Cardiac muscle cell (in vitro differentiated cells and primary cell): ENCODE results near the gene CNTNAP2. TPM values are rescaled to one million over a fixed set of nuclear protein-coding genes. Genes with fewer than 3 reads are reported as not detected.

Source experiments
- DNase-seq, 2 donors: peaks; one replicate each; pipeline versions ENCODE4 v3.0.0 to v3.0.0-alpha.2; 2010 to 2017; ENCODE audit warnings: low read depth in 1 of 2, low spot score in 1 of 2
- H3K27ac ChIP-seq: fragments of 200-600 bp; sonication (generic); 2 replicates; pipeline ENCODE4 v1.5.1; 2016
- H3K27me3 ChIP-seq: fragments of 200-600 bp; sonication (generic); 2 replicates; pipeline ENCODE4 v1.6.0; 2016; ENCODE audit warnings: control low read depth
- H3K36me3 ChIP-seq: fragments of 200-600 bp; sonication (generic); 2 replicates; pipeline ENCODE4 v1.5.1; 2016; ENCODE audit warnings: control low read depth
- H3K4me1 ChIP-seq: fragments of 200-600 bp; sonication (generic); 2 replicates; pipeline ENCODE4 v1.8.1; 2017; ENCODE audit warnings: low read depth, mild to moderate bottlenecking, mixed run types
- H3K4me3 ChIP-seq: fragments of 200-600 bp; sonication (generic); 2 replicates; pipeline ENCODE4 v1.5.1; 2016; ENCODE audit warnings: mild to moderate bottlenecking
- H3K9me3 ChIP-seq: fragments of 200-600 bp; sonication (generic); 2 replicates; pipeline ENCODE4 v1.5.1; 2017; ENCODE audit warnings: low read depth, mild to moderate bottlenecking, control low read depth
- CTCF ChIP-seq: IDR thresholded peaks from 2 replicates; pipeline ENCODE4 v1.5.1; 2012; ENCODE audit warnings: low read depth, mild to moderate bottlenecking, low read length
- polyA plus RNA-seq: library from polyadenylated mRNA; unstranded; fragments of >200 nt; fragmentation: Nextera tagmentation; extraction: Ambion mirVana; gene quantifications from 2 replicates; pipeline ENCODE4 v1.2.1, GENCODE V29; 2016
- total RNA-seq: library from RNA; depleted of rRNA; stranded (reverse); fragments of >200 nt; gene quantifications from 2 replicates; pipeline ENCODE4 v1.2.3, GENCODE V29; 2016

The CNTNAP2 gene
- total and polyA plus RNA-seq, 2 experiments from 2014 or later = 4.8 to 5.1 TPM

- no peak for DNase-seq
- Histone ChIP-seq H3K4me1 (no peaks in the 10 kb centered on the region), H3K27ac (no peak overlapping the region), H3K4me3 (no peak overlapping the region), H3K9me3 (no peaks in the 10 kb centered on the region), H3K36me3 (no peaks in the 10 kb centered on the region), H3K27me3 (no peaks in the 10 kb centered on the region)
- TF ChIP-seq CTCF = no peak
Observed at GRCh38 chr7:147429961-147430360, 1313.4 kb downstream of the CNTNAP2 start.

- no peaks in the 10 kb centered on the region for H3K4me1 ChIP-seq
- no peak overlapping the region for H3K4me3 ChIP-seq
- DNase-seq = peak; percentile 54 to 72
- H3K36me3 ChIP-seq = no peaks in the 10 kb centered on the region
- no peak overlapping the region for H3K27ac ChIP-seq
- H3K27me3 ChIP-seq = no peaks in the 10 kb centered on the region
- peak; percentile 54 for TF ChIP-seq CTCF
- no peaks in the 10 kb centered on the region for H3K9me3 ChIP-seq
Observed at GRCh38 chr7:147432079-147432478, 1315.5 kb downstream of the CNTNAP2 start.

GRCh38 chr7:147432576-147432975 lies 1316.0 kb downstream of the CNTNAP2 start:
- Histone ChIP-seq H3K27me3 (no peaks in the 10 kb centered on the region), H3K27ac (no peak overlapping the region), H3K4me3 (no peak overlapping the region), H3K36me3 (no peaks in the 10 kb centered on the region), H3K4me1 (no peaks in the 10 kb centered on the region), H3K9me3 (no peaks in the 10 kb centered on the region)
- DNase-seq = no peak
- no peak for TF ChIP-seq CTCF

GRCh38 chr7:147436718-147437117 lies 1320.1 kb downstream of the CNTNAP2 start:
- no peaks in the 10 kb centered on the region for H3K4me1 ChIP-seq
- no peak overlapping the region for H3K27ac ChIP-seq
- H3K36me3 ChIP-seq = no peaks in the 10 kb centered on the region
- no peaks in the 10 kb centered on the region for H3K27me3 ChIP-seq
- no peak for TF ChIP-seq CTCF
- H3K4me3 ChIP-seq = no peak overlapping the region
- DNase-seq = no peak
- H3K9me3 ChIP-seq = no peaks in the 10 kb centered on the region

DNA sequence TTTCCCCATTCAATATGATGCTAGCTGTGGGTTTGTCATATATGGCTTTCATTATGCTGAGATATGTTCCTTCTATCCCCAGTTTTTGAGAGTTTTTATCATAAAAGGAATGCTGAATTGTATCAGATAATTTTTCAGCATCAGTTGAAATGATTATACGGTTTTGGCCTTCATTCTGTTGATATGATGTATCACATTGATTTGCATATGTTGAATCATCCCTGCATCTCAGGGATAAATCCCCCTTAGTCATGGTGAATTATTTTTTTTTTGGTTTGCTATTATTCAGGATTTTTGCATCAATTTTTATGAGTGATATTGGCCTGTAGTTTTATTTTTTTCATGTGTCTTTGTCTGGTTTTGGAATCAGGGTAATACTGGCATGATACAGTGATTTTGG lies 1321.6 kb downstream of the CNTNAP2 start:
- no peaks in the 10 kb centered on the region for H3K4me1 ChIP-seq
- H3K27me3 ChIP-seq = no peaks in the 10 kb centered on the region
- no peak for DNase-seq
- H3K27ac ChIP-seq = no peak overlapping the region
- no peak overlapping the region for H3K4me3 ChIP-seq
- no peak for TF ChIP-seq CTCF
- no peaks in the 10 kb centered on the region for H3K9me3 ChIP-seq
- H3K36me3 ChIP-seq = no peaks in the 10 kb centered on the region

- no peak overlapping the region for H3K27ac ChIP-seq
- no peaks in the 10 kb centered on the region for H3K9me3 ChIP-seq
- H3K36me3 ChIP-seq = no peaks in the 10 kb centered on the region
- TF ChIP-seq CTCF = no peak
- no peak for DNase-seq
- no peaks in the 10 kb centered on the region for H3K4me1 ChIP-seq
- no peak overlapping the region for H3K4me3 ChIP-seq
- no peaks in the 10 kb centered on the region for H3K27me3 ChIP-seq
Observed at GRCh38 chr7:147443942-147444341, 1327.3 kb downstream of the CNTNAP2 start.
